IMR-90 (cell line): ENCODE measurements around the gene PGC. TPM values are rescaled to one million over a fixed set of nuclear protein-coding genes. Genes with fewer than 3 reads are reported as not detected.

Source experiments
- ATAC-seq: fragments of 200-7000 bp; cut with Tn5 transposase; 2 replicates; pipeline ENCODE4 v1.9.1; 2020; ENCODE audit warnings: low read depth, mild to moderate bottlenecking, moderate library complexity
- BruUV-seq: library from RNA; stranded (reverse); fragments of 400-500 nt; replicated peaks from 2 replicates; lab custom pipeline; 2021; lab: Mats Ljungman, UMichigan
- CTCF ChIA-PET: fragments of 300-600 bp; formaldehyde crosslinking; extraction: SDS; loops from one replicate; lab custom pipeline; 2021; ENCODE audit warnings: antibody characterized with exemption; lab: Yijun Ruan, JAX
- POLR2A ChIA-PET: fragments of 300-600 bp; sonication (Branson Sonifier 250); formaldehyde crosslinking; loops from one replicate; lab custom pipeline; 2022; ENCODE audit warnings: antibody characterized with exemption; ENCODE audit not compliant: unreplicated experiment; lab: Charles Lee
- DNase-seq: peaks from one replicate; pipeline ENCODE4 v3.0.0; 2013
- H2AFZ ChIP-seq: replicated peaks from 2 replicates; pipeline ENCODE3; 2013; ENCODE audit warnings: low read length, mild to moderate bottlenecking; ENCODE audit not compliant: poor library complexity
- H2AK5ac ChIP-seq: 2 replicates; pipeline ENCODE4 v1.6.1; 2013; ENCODE audit warnings: low read depth, low read length, inconsistent platforms
- H2AK9ac ChIP-seq: replicated peaks from 2 replicates; pipeline ENCODE3; 2013; ENCODE audit warnings: mild to moderate bottlenecking, low read depth, low read length, moderate library complexity; ENCODE audit not compliant: poor library complexity
- H2BK120ac ChIP-seq: 2 replicates; pipeline ENCODE4 v1.6.1; 2013; ENCODE audit warnings: low read depth, low read length, inconsistent platforms
- H2BK15ac ChIP-seq: 3 replicates; pipeline ENCODE4 v1.6.1; 2013; ENCODE audit warnings: low read depth, low read length, inconsistent platforms
- H2BK20ac ChIP-seq: 2 replicates; pipeline ENCODE4 v1.6.1; 2013; ENCODE audit warnings: low read depth, mild to moderate bottlenecking, inconsistent platforms, low read length, moderate library complexity
- H2BK5ac ChIP-seq: 2 replicates; pipeline ENCODE4 v1.6.1; 2013; ENCODE audit warnings: mild to moderate bottlenecking, low read depth, low read length, inconsistent platforms; ENCODE audit not compliant: poor library complexity, severe bottlenecking
- H3K14ac ChIP-seq: replicated peaks from 2 replicates; pipeline ENCODE4 v1.6.1; 2013; ENCODE audit warnings: low read depth, low read length, inconsistent platforms
- H3K18ac ChIP-seq: 2 replicates; pipeline ENCODE4 v1.6.1; 2013; ENCODE audit warnings: low read depth, low read length, control low read depth
- H3K23ac ChIP-seq: 2 replicates; pipeline ENCODE4 v1.6.1; 2013; ENCODE audit warnings: low read depth, low read length, inconsistent platforms
- H3K27ac ChIP-seq: 2 replicates; pipeline ENCODE4 v1.5.1; 2013; ENCODE audit warnings: mild to moderate bottlenecking, control low read depth, low read length; ENCODE audit not compliant: insufficient read depth
- H3K27me3 ChIP-seq: 2 replicates; pipeline ENCODE4 v1.6.1; 2013; ENCODE audit warnings: low read length; ENCODE audit not compliant: control insufficient read depth, insufficient read depth
- H3K36me3 ChIP-seq: 2 replicates; pipeline ENCODE4 v1.6.1; 2013; ENCODE audit warnings: low read length, mixed read lengths; ENCODE audit not compliant: control insufficient read depth, insufficient read depth
- H3K4ac ChIP-seq: 2 replicates; pipeline ENCODE4 v1.6.1; 2013; ENCODE audit warnings: low read depth, low read length, inconsistent platforms
- H3K4me1 ChIP-seq: 2 replicates; pipeline ENCODE4 v1.6.1; 2013; ENCODE audit warnings: low read length, mixed read lengths; ENCODE audit not compliant: control insufficient read depth, insufficient read depth
- H3K4me2 ChIP-seq: 2 replicates; pipeline ENCODE4 v1.6.1; 2013; ENCODE audit warnings: low read depth, mild to moderate bottlenecking, control low read depth, low read length, moderate library complexity
- H3K4me3 ChIP-seq: 2 replicates; pipeline ENCODE4 v1.5.1; 2013; ENCODE audit warnings: low read depth, mild to moderate bottlenecking, control low read depth, low read length, moderate library complexity; ENCODE audit not compliant: insufficient read depth
- H3K56ac ChIP-seq: 2 replicates; pipeline ENCODE4 v1.6.1; 2013; ENCODE audit warnings: low read length, inconsistent platforms; ENCODE audit not compliant: insufficient read depth; ENCODE audit errors: extremely low read depth
- H3K79me1 ChIP-seq, 2 experiments: 2 replicates each; pipeline ENCODE4 v1.6.1; 2013; ENCODE audit warnings: low read length in 2 of 2, inconsistent platforms in 1 of 2, low read depth in 1 of 2
- H3K9ac ChIP-seq: 2 replicates; pipeline ENCODE4 v1.6.1; 2013; ENCODE audit warnings: low read depth, low read length, control low read depth
- H3K9me1 ChIP-seq: 2 replicates; pipeline ENCODE4 v1.6.1; 2013; ENCODE audit warnings: low read length, inconsistent platforms; ENCODE audit not compliant: insufficient read depth
- H3K9me3 ChIP-seq: 2 replicates; pipeline ENCODE4 v1.6.1; 2013; ENCODE audit warnings: low read length; ENCODE audit not compliant: control insufficient read depth, insufficient read depth
- H4K20me1 ChIP-seq: 2 replicates; pipeline ENCODE4 v1.6.1; 2013; ENCODE audit warnings: low read length, inconsistent platforms; ENCODE audit not compliant: insufficient read depth
- H4K5ac ChIP-seq: 2 replicates; pipeline ENCODE4 v1.6.1; 2013; ENCODE audit warnings: mild to moderate bottlenecking, low read depth, low read length, control low read depth
- H4K8ac ChIP-seq, 2 experiments: 2 replicates each; pipeline ENCODE4 v1.6.1; 2013; ENCODE audit warnings: low read depth in 2 of 2, low read length in 2 of 2, control low read depth in 1 of 2, inconsistent platforms in 1 of 2
- H4K91ac ChIP-seq: 2 replicates; pipeline ENCODE4 v1.6.1; 2013; ENCODE audit warnings: low read depth, low read length, inconsistent platforms; ENCODE audit not compliant: insufficient read depth
- BHLHE40 ChIP-seq: fragments of 150-350 bp; IDR thresholded peaks from 2 replicates; pipeline ENCODE4 v1.6.1; 2016; ENCODE audit warnings: mild to moderate bottlenecking, low read depth, low read length
- CEBPB ChIP-seq: IDR thresholded peaks from 2 replicates; pipeline ENCODE4 v1.6.1; 2012; ENCODE audit warnings: low read depth, low read length, improper control_type of control experiment
- CHD1 ChIP-seq: IDR thresholded peaks from 2 replicates; pipeline ENCODE4 v1.6.1; 2012; ENCODE audit warnings: low read depth, low read length, improper control_type of control experiment
- CTCF ChIP-seq: conservative IDR thresholded peaks from 2 replicates; pipeline ENCODE4 v1.5.1; 2012; ENCODE audit warnings: mild to moderate bottlenecking, low read depth, low read length, improper control_type of control experiment
- FOS ChIP-seq: fragments of 150-350 bp; IDR thresholded peaks from 2 replicates; pipeline ENCODE4 v1.6.1; 2016; ENCODE audit warnings: low read depth, low read length
- RAD21 ChIP-seq: IDR thresholded peaks from 2 replicates; pipeline ENCODE4 v1.6.1; 2012; ENCODE audit warnings: low read length, improper control_type of control experiment
- RCOR1 ChIP-seq: IDR thresholded peaks from 2 replicates; pipeline ENCODE4 v1.6.1; 2012; ENCODE audit warnings: mild to moderate bottlenecking, low read length, improper control_type of control experiment; ENCODE audit not compliant: insufficient replicate concordance
- SMC3 ChIP-seq: fragments of 150-350 bp; IDR thresholded peaks from 2 replicates; pipeline ENCODE4 v1.6.1; 2016; ENCODE audit warnings: low read depth, mild to moderate bottlenecking, antibody characterized with exemption, low read length, moderate library complexity
- USF2 ChIP-seq: fragments of 150-350 bp; IDR thresholded peaks from 2 replicates; pipeline ENCODE4 v1.6.1; 2017; ENCODE audit warnings: mild to moderate bottlenecking, antibody characterized with exemption, low read length, low read depth
- WGBS, 2 experiments: methylation state at CpG; one replicate each; pipeline versions ENCODE4 v1.1.5 to v1.1.7; 2013; ENCODE audit warnings: missing lambda C conversion rate in 2 of 2; ENCODE audit not compliant: insufficient read length in 1 of 2; ENCODE audit errors: extremely low coverage in 2 of 2; 5-methylcytosine and 5-hydroxymethylcytosine counted together
- dilution Hi-C: fragments of 300-500 bp; cut with HindIII; formaldehyde crosslinking; loops from one replicate; pipeline ENCODE4 v1.14.3; 2018; ENCODE audit warnings: low sequenced_read_pairs; ENCODE audit not compliant: unreplicated experiment
- in situ Hi-C: fragments of 300-500 bp; cut with MboI; formaldehyde crosslinking; loops from 3 replicates; pipeline ENCODE4 v1.14.3; 2019; ENCODE audit warnings: low sequenced_read_pairs, inconsistent platforms, mixed read lengths
- intact Hi-C: fragments of 100-400 bp; cut with micrococcal nuclease; formaldehyde crosslinking; loops from 2 replicates; pipeline ENCODE4 v1.10.0; 2022
- polyA plus RNA-seq, 3 experiments: library from polyadenylated mRNA; depleted of rRNA; stranded (reverse); fragments of >200 nt; gene quantifications; 2 replicates each; pipeline ENCODE4 v1.2.3, GENCODE V29; 2012; ENCODE audit warnings: low replicate concordance in 1 of 3
- total RNA-seq: library from RNA; depleted of rRNA; stranded (reverse); fragments of >200 nt; gene quantifications from 2 replicates; pipeline ENCODE4 v1.2.3, GENCODE V29; 2012

Gene PGC
- total and polyA plus RNA-seq, 2 of the 4 experiments (the other 2 are of a cell fraction), result not detected

- H3K27ac ChIP-seq, result peak overlapping the region; percentile 46; the same call in 1 of the 2 replicates
Observed at GRCh38 chr6:41767112-41767833, 20.1 kb upstream of the PGC start.

More at GRCh38 chr6:41767112-41767833, 20.1 kb upstream of the PGC start:
- H3K23ac ChIP-seq, result no peak overlapping the region
- H2AFZ ChIP-seq, result peak overlapping the region; percentile 85
- peaks cover 5% of the 10 kb centered on the region; the same call in 1 of the 2 replicates for H3K4me1 ChIP-seq
- CTCF ChIA-PET, result no interaction called here
- no peaks in the 10 kb centered on the region for H4K20me1 ChIP-seq
- H2AK9ac ChIP-seq, result peak overlapping the region; percentile 80
- DNase-seq (peak; percentile 87), ATAC-seq (peak; percentile 96)
- no peaks in the 10 kb centered on the region for H3K79me1 ChIP-seq
- no peak overlapping the region for H2BK15ac ChIP-seq
- H4K91ac ChIP-seq, result peak overlapping the region; percentile 58
- peak overlapping the region; percentile 46 for H3K4ac ChIP-seq
- no peak overlapping the region for H2BK20ac ChIP-seq
- peak overlapping the region; percentile 1; the same call in 1 of the 2 replicates for H3K9ac ChIP-seq
- intact Hi-C loops (loop anchor here (2.0 kb wide), 1 partner anchor 32 kb away; the partner anchor contains the start of gene TFEB), dilution Hi-C loops (no loop called here), in situ Hi-C loops (no loop called here)
- H3K4me3 ChIP-seq, result no peak overlapping the region
- no peaks in the 10 kb centered on the region for H3K27me3 ChIP-seq
- 0% methylated on average over 1 of the region's 12 CpGs; no CpG with 5 or more reads in 1 of the 2 experiments for WGBS, 2 experiments
- H3K9me3 ChIP-seq, result no peaks in the 10 kb centered on the region
- H4K8ac ChIP-seq, result peak overlapping the region in 1 of 2 experiments; percentile 85; a peak in 3 of 4 replicates
- no peak overlapping the region; the same call in 1 of the 2 replicates for H3K4me2 ChIP-seq
- POLR2A ChIA-PET, result no interaction called here
- no peak overlapping the region for H2BK5ac ChIP-seq
- H3K9me1 ChIP-seq, result no peaks in the 10 kb centered on the region; the same call in 1 of the 2 replicates
- peaks cover 18% of the 10 kb centered on the region for H3K36me3 ChIP-seq
- H3K14ac ChIP-seq, result no peak overlapping the region
- TF ChIP-seq RAD21, result no peak
- TF ChIP-seq CEBPB, result peak; percentile 83
- no peak for TF ChIP-seq CTCF
- no peak for TF ChIP-seq FOS
- TF ChIP-seq BHLHE40, result no peak
- TF ChIP-seq SMC3, result no peak
- no peak for TF ChIP-seq RCOR1
- TF ChIP-seq USF2, result no peak
- no peak for TF ChIP-seq CHD1
- H3K18ac ChIP-seq, result no peak overlapping the region
- H2BK120ac ChIP-seq, result peak overlapping the region; percentile 27
- 0 out of 2 replicates have a peak overlapping the region, but pooled peaks have one; percentile 20 for H2AK5ac ChIP-seq
- H3K56ac ChIP-seq, result no peak overlapping the region
- no peak overlapping the region for H4K5ac ChIP-seq
- no TSS peak for BruUV-seq
